Smooth muscle cell (in vitro differentiated cells): ENCODE results near the gene BHLHA15. TPM values are rescaled to one million over a fixed set of nuclear protein-coding genes. Genes with fewer than 3 reads are reported as not detected.
"Not testable (repeated sequence)": the region's sequence is repeated elsewhere in the genome, so short reads cannot be mapped to it uniquely, and the experiment has no call there.

Experiments
- DNase-seq: peaks from one replicate; lab custom pipeline; 2025; ENCODE audit not compliant: unreplicated experiment; lab: John Stamatoyannopoulos, UW
- H2AFZ ChIP-seq: fragments of 200-600 bp; sonication (generic); 2 replicates; pipeline ENCODE4 v1.6.0; 2016; ENCODE audit warnings: antibody characterized with exemption, low read depth, mild to moderate bottlenecking
- H3F3A ChIP-seq: fragments of 200-600 bp; sonication (generic); 2 replicates; pipeline ENCODE4 v1.6.0; 2017; ENCODE audit warnings: antibody characterized with exemption, low read depth
- H3K27ac ChIP-seq: fragments of 200-600 bp; sonication (generic); 2 replicates; pipeline ENCODE4 v1.5.1; 2016; ENCODE audit warnings: low read depth, mild to moderate bottlenecking
- H3K27me3 ChIP-seq: fragments of 200-600 bp; sonication (generic); 2 replicates; pipeline ENCODE4 v1.6.1; 2016; ENCODE audit warnings: low read depth, mild to moderate bottlenecking
- H3K36me3 ChIP-seq: fragments of 200-600 bp; sonication (generic); 2 replicates; pipeline ENCODE4 v1.5.1; 2016; ENCODE audit warnings: low read depth
- H3K4me1 ChIP-seq: fragments of 200-600 bp; sonication (generic); 2 replicates; pipeline ENCODE4 v1.5.1; 2016; ENCODE audit warnings: low read depth
- H3K4me2 ChIP-seq: fragments of 200-600 bp; sonication (generic); 2 replicates; pipeline ENCODE4 v1.6.0; 2016; ENCODE audit warnings: mild to moderate bottlenecking
- H3K4me3 ChIP-seq: fragments of 200-600 bp; sonication (generic); 2 replicates; pipeline ENCODE4 v1.5.1; 2016; ENCODE audit warnings: mild to moderate bottlenecking
- H3K79me2 ChIP-seq: fragments of 200-600 bp; sonication (generic); 2 replicates; pipeline ENCODE4 v1.6.0; 2016; ENCODE audit warnings: low read depth, mild to moderate bottlenecking
- H3K9ac ChIP-seq: fragments of 200-600 bp; sonication (generic); 2 replicates; pipeline ENCODE4 v1.6.0; 2016; ENCODE audit warnings: low read depth
- H3K9me3 ChIP-seq: fragments of 200-600 bp; sonication (generic); replicated peaks from 2 replicates; pipeline ENCODE4 v1.5.1; 2016; ENCODE audit warnings: low read depth
- H4K20me1 ChIP-seq: fragments of 200-600 bp; sonication (generic); 2 replicates; pipeline ENCODE4 v1.6.0; 2016; ENCODE audit warnings: low read depth
- WGBS: methylation state at CpG from one replicate; pipeline ENCODE4 v1.1.7; 2016; ENCODE audit warnings: low lambda C conversion rate; 5-methylcytosine and 5-hydroxymethylcytosine counted together
- polyA plus RNA-seq: library from polyadenylated mRNA; unstranded; fragments of >200 nt; fragmentation: Nextera tagmentation; extraction: Ambion mirVana; gene quantifications from 2 replicates; pipeline ENCODE4 v1.2.1, GENCODE V29; 2016
- total RNA-seq: library from RNA; depleted of rRNA; stranded (reverse); fragments of >200 nt; gene quantifications from 2 replicates; pipeline ENCODE4 v1.2.3, GENCODE V29; 2014
- TF ChIP-seq, protein P1 (sequence below): fragments of 200-600 bp; sonication (generic); IDR thresholded peaks from 2 replicates; pipeline ENCODE4 v1.5.1; 2017; ENCODE audit warnings: borderline replicate concordance, mild to moderate bottlenecking, antibody characterized with exemption; ENCODE audit not compliant: insufficient read depth, poor library complexity, severe bottlenecking

BHLHA15 gene
- total and polyA plus RNA-seq, 2 experiments from 2014 or later = 0.27 to 1.3 TPM

DNA sequence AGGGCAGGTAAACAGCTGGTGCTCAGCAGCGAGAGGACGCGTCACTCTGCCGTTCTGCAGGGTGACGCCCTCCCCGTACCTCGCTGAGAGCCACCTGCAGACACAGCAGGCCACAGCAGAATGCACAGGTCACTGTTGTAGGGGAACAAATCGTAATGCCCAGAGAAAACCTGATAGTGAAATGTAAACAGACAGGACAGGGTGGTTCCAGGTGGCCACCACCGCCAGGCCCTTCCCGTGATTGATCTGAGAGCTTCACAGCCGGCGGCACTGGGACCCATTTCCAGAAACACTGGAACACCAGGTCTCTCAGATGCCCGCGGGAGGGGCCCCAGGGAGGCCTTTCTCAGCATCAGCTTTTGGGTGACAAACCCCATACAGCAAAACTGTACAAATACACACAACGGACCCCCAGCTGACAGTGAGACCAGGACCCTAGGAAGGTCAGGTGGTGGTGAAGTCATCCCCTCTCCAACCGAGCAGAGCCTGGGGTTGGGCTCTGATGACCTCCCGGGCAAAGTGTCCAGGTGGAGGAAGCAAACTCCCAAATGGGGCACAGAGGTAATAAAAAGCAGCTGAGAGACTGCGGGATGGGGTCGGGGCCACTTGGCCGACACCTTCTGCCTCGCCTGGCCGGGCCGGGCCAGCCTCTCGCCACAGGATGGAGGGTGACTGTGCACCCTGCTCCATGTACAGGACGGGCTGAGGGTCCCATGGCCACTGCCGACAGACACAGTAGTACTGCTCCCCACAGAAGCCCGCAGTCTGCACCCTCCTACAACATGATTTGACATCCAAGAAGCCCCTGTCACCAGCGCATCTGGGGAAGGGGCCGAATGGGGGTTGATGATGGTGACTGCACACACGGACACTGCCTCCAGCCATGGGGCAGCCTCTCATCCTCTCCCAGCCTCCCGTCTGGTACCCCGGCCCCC lies 4.6 kb downstream of the BHLHA15 start:
- no peaks in the 10 kb centered on the region for H3K27me3 ChIP-seq
- no peaks in the 10 kb centered on the region for H4K20me1 ChIP-seq
- 94% methylated on average over 32 of the region's 32 CpGs for WGBS
- H3K4me3 ChIP-seq = no peak overlapping the region
- H3K79me2 ChIP-seq = no peaks in the 10 kb centered on the region
- H3K27ac ChIP-seq = no peak overlapping the region
- H3K9ac ChIP-seq = no peak overlapping the region
- no peaks in the 10 kb centered on the region for H3F3A ChIP-seq
- no peak overlapping the region for H2AFZ ChIP-seq
- H3K4me1 ChIP-seq = peaks cover 12% of the 10 kb centered on the region
- DNase-seq = no peak
- no peak overlapping the region for H3K4me2 ChIP-seq
- TF ChIP-seq, protein P1, sequence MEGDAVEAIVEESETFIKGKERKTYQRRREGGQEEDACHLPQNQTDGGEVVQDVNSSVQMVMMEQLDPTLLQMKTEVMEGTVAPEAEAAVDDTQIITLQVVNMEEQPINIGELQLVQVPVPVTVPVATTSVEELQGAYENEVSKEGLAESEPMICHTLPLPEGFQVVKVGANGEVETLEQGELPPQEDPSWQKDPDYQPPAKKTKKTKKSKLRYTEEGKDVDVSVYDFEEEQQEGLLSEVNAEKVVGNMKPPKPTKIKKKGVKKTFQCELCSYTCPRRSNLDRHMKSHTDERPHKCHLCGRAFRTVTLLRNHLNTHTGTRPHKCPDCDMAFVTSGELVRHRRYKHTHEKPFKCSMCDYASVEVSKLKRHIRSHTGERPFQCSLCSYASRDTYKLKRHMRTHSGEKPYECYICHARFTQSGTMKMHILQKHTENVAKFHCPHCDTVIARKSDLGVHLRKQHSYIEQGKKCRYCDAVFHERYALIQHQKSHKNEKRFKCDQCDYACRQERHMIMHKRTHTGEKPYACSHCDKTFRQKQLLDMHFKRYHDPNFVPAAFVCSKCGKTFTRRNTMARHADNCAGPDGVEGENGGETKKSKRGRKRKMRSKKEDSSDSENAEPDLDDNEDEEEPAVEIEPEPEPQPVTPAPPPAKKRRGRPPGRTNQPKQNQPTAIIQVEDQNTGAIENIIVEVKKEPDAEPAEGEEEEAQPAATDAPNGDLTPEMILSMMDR = no peak
- H3K9me3 ChIP-seq = no peaks in the 10 kb centered on the region
- no peaks in the 10 kb centered on the region for H3K36me3 ChIP-seq

DNA sequence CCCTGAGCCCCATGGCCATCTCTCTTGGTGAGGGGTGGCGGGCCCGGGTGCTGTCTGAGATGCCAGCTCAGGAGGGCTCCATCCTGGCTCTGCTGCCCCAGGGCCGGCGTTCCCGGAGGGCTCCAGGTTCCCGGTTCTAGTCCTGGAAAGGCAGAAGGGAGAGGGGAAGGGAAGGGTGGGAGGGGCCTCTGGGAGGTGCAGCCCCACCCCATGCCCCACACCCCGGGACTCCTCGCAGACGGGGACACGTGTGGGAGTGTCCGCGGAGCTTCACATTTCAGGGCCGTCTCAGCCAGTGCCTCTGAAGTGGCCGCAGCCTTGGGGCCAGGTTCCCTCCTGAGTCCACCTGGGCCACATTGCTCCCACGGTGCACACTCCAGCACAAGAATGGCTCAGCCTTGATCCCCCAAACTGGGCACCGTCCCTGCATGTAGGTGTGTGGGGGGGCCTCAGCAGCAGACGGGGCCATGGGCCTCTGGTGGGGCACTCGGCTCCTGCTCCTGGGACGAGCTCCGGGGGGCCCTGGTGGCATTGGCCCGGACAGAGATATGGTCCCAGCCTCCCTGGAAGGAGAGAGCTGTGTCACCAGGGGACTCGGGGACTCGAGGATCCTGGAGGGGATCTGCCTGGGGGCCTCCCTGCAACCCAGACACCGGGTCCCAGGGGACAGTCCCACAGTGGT lies 5.8 kb downstream of the BHLHA15 start:
- WGBS = 99% methylated on average over 14 of the region's 24 CpGs
- Histone ChIP-seq H3F3A (no peaks in the 10 kb centered on the region), H3K36me3 (no peaks in the 10 kb centered on the region), H3K4me1 (peaks cover 12% of the 10 kb centered on the region), H3K4me2 (no peak overlapping the region), H3K9me3 (no peaks in the 10 kb centered on the region), H3K27me3 (no peaks in the 10 kb centered on the region), H3K27ac (no peak overlapping the region), H4K20me1 (no peaks in the 10 kb centered on the region), H3K79me2 (no peaks in the 10 kb centered on the region), H3K4me3 (no peak overlapping the region), H2AFZ (no peak overlapping the region), H3K9ac (no peak overlapping the region)
- TF ChIP-seq, protein P1 = no peak
- DNase-seq = no peak

DNA sequence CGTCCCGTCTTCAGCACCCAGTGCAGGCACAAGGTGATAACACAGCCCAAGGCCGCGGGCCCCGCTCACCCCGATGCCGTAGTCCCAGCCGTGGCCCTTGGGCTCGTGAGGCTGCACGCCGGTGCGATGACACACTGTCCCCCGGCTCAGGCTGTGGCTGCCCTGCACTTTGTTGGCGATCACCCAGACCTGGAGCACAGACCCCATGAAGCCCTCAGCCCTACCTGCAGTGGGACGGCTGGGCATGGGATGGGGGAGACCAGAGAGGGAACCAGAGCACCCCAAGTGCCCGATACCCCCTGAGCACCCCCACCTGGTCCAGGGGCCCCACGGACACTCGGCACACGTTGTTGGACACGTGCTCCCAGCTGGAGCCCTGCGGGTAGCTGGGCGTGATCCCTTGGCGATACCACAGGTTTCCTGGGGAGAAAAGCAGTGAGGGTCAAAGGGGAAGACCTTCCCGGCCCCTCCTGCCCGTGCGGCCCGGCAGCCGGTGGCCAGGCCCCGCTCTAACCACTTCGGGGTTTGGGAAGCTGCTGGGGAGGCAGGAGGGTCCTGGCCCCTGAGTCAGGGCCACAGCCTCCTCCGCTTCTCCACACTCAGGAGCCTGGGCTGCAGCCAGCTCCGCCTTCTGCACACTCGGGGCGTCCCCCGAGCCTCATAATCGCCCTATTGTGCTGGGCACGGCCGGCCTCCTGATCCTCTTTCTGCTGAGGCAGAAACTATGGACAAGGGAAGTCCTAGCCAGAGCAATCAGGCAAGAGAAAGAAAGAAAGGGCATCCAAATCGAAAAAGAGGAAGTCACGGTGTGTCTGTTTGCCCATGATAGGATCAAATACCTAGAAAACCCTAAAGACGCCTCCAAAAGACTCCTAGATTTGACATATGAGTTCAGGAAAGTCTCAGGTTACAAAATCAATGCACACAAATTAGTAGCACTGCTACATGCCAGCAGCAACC lies 6.7 kb downstream of the BHLHA15 start:
- Histone ChIP-seq H3K4me2 (no peak overlapping the region), H3K27ac (no peak overlapping the region), H2AFZ (no peak overlapping the region), H3K4me1 (peaks cover 12% of the 10 kb centered on the region), H3K9me3 (no peaks in the 10 kb centered on the region), H3K27me3 (no peaks in the 10 kb centered on the region), H3K79me2 (no peaks in the 10 kb centered on the region), H3F3A (no peaks in the 10 kb centered on the region), H3K9ac (no peak overlapping the region), H3K36me3 (no peaks in the 10 kb centered on the region), H3K4me3 (no peak overlapping the region), H4K20me1 (no peaks in the 10 kb centered on the region)
- WGBS = 95% methylated on average over 41 of the region's 41 CpGs
- TF ChIP-seq, protein P1 = no peak
- DNase-seq = no peak

GRCh38 chr7:98219382-98219781 lies 8.1 kb downstream of the BHLHA15 start:
- not testable (repeated sequence) for H3K79me2 ChIP-seq, H4K20me1 ChIP-seq, H3F3A ChIP-seq, H3K4me3 ChIP-seq, H3K4me2 ChIP-seq, H3K9me3 ChIP-seq, H3K9ac ChIP-seq, DNase-seq, H3K36me3 ChIP-seq, H3K27me3 ChIP-seq, H2AFZ ChIP-seq, H3K27ac ChIP-seq
- peaks cover 12% of the 10 kb centered on the region for H3K4me1 ChIP-seq
- WGBS = 96% methylated on average over 6 of the region's 6 CpGs
